Cardiac muscle cell (in vitro differentiated cells and primary cell): ENCODE data around the gene CSF2. TPM values are rescaled to one million over a fixed set of nuclear protein-coding genes. Genes with fewer than 3 reads are reported as not detected.

ENCODE experiments used
- DNase-seq, 2 donors: peaks; one replicate each; pipeline versions ENCODE4 v3.0.0 to v3.0.0-alpha.2; 2010 to 2017; ENCODE audit warnings: low read depth in 1 of 2, low spot score in 1 of 2
- H3K27ac ChIP-seq: fragments of 200-600 bp; sonication (generic); 2 replicates; pipeline ENCODE4 v1.5.1; 2016
- H3K27me3 ChIP-seq: fragments of 200-600 bp; sonication (generic); 2 replicates; pipeline ENCODE4 v1.6.0; 2016; ENCODE audit warnings: control low read depth
- H3K36me3 ChIP-seq: fragments of 200-600 bp; sonication (generic); 2 replicates; pipeline ENCODE4 v1.5.1; 2016; ENCODE audit warnings: control low read depth
- H3K4me1 ChIP-seq: fragments of 200-600 bp; sonication (generic); 2 replicates; pipeline ENCODE4 v1.8.1; 2017; ENCODE audit warnings: low read depth, mild to moderate bottlenecking, mixed run types
- H3K4me3 ChIP-seq: fragments of 200-600 bp; sonication (generic); 2 replicates; pipeline ENCODE4 v1.5.1; 2016; ENCODE audit warnings: mild to moderate bottlenecking
- H3K9me3 ChIP-seq: fragments of 200-600 bp; sonication (generic); 2 replicates; pipeline ENCODE4 v1.5.1; 2017; ENCODE audit warnings: low read depth, mild to moderate bottlenecking, control low read depth
- polyA plus RNA-seq: library from polyadenylated mRNA; unstranded; fragments of >200 nt; fragmentation: Nextera tagmentation; extraction: Ambion mirVana; gene quantifications from 2 replicates; pipeline ENCODE4 v1.2.1, GENCODE V29; 2016
- total RNA-seq: library from RNA; depleted of rRNA; stranded (reverse); fragments of >200 nt; gene quantifications from 2 replicates; pipeline ENCODE4 v1.2.3, GENCODE V29; 2016
- TF ChIP-seq, protein P1 (sequence below): IDR thresholded peaks from 2 replicates; pipeline ENCODE4 v1.5.1; 2012; ENCODE audit warnings: low read depth, mild to moderate bottlenecking, low read length

Gene CSF2
- total and polyA plus RNA-seq, 2 experiments from 2014 or later = not detected

DNA sequence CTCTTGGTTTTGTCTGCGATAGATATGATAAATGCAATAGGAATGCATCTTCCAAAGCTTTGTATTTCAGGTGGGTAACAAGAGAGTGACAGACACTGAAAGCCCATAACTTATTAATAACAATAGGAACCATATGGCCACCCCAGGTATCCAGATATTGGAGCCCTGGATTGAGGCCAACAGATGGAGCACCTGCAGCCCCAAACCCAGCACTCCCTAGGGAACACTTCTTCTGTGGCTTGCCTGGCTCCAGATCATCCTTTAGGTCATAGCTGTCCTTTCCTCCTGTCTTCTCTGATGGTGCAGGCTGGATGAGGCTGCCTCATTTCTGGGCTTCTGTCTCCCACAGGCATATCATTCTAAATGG lies 18.2 kb upstream of the CSF2 start:
- no peaks in the 10 kb centered on the region for H3K36me3 ChIP-seq
- no peaks in the 10 kb centered on the region for H3K27me3 ChIP-seq
- H3K4me1 ChIP-seq = no peaks in the 10 kb centered on the region
- TF ChIP-seq, protein P1, sequence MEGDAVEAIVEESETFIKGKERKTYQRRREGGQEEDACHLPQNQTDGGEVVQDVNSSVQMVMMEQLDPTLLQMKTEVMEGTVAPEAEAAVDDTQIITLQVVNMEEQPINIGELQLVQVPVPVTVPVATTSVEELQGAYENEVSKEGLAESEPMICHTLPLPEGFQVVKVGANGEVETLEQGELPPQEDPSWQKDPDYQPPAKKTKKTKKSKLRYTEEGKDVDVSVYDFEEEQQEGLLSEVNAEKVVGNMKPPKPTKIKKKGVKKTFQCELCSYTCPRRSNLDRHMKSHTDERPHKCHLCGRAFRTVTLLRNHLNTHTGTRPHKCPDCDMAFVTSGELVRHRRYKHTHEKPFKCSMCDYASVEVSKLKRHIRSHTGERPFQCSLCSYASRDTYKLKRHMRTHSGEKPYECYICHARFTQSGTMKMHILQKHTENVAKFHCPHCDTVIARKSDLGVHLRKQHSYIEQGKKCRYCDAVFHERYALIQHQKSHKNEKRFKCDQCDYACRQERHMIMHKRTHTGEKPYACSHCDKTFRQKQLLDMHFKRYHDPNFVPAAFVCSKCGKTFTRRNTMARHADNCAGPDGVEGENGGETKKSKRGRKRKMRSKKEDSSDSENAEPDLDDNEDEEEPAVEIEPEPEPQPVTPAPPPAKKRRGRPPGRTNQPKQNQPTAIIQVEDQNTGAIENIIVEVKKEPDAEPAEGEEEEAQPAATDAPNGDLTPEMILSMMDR = no peak
- H3K4me3 ChIP-seq = no peak overlapping the region
- no peak for DNase-seq
- H3K27ac ChIP-seq = no peak overlapping the region
- no peaks in the 10 kb centered on the region for H3K9me3 ChIP-seq

DNA sequence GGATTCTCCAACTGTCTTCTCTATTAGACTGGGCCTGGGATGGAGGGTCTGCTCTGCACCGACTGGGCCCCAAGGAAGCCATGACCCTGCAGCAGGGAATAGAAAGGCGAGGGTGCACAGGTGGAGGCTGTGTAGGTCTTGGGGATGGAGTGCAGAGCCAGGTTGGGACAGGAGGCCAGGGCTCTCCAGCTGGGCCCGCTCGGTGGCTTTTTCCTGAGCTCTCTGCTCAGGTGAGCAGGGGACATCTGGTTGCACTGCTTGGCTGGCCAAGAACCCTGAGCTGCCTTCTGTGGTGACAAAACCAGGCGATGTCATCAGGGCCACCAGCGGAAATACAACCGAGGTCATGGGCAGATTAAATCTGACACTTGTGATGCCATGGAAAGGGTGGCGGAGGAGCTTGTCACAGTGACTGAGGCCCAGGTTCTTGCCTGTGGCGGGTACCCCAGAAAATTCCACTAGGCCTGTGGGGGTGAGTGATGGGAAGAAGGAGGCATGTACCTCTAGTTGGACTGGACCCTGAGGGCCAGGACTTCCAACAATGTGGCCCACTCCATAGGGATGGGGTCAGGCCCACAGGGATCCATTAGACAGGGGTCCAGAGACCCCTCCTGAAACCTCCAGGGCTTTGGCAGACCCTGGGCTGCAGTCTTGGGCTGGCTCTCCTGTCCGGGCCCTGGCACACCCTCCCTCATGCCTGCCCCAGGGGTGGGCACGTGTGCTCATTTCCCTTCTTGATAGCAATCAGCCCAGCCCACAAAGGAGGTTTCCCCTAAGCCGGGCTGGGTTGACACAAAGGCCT lies 17.6 kb upstream of the CSF2 start:
- no peak overlapping the region for H3K4me3 ChIP-seq
- TF ChIP-seq, protein P1 = no peak
- no peaks in the 10 kb centered on the region for H3K4me1 ChIP-seq
- H3K9me3 ChIP-seq = no peaks in the 10 kb centered on the region
- H3K27ac ChIP-seq = no peak overlapping the region
- H3K27me3 ChIP-seq = no peaks in the 10 kb centered on the region
- no peaks in the 10 kb centered on the region for H3K36me3 ChIP-seq
- DNase-seq = no peak

DNA sequence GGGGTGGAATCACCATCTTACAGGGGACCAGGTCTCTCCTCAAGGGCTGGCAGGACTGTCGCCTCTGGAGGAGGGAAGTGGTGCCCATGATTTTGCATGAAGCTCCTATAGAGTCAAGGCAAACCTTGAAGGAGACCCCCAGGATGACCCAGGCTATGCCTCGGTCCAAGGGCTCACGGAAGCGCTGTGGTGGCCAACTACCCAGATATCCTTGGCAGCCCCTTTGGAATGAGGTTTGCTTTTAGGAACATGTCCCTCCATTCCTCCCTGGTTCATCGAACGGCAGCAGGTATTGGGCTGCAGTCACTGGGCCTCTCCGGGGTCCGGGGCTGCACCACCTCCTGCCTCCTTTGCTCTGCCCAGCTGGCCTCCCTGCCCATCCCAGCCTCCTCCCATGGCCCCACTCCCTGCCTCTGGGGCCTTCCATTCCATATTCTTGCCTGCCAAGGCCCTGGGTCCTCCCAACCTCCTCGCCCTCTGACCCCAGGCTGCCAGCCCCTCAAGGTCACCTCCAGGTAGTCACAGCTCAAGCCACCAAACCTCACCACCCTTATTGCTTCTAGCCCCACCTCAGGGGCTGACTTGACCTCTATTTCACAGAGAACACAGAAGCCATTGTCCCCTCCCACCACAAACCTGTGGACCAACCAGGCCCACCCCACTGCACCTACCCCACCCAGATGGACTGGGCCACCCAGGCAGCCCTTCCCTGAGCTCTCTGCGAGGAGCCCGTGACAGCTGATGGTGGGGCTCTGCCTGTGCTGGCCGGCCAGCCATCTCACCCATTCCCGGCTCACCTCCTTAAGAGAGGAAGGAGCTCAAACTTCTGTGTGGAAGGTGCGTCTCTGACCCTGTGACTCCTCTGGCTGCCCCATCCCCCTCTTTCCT lies 16.7 kb upstream of the CSF2 start:
- no peak for DNase-seq
- TF ChIP-seq, protein P1 = no peak
- Histone ChIP-seq H3K4me3 (no peak overlapping the region), H3K36me3 (no peaks in the 10 kb centered on the region), H3K27me3 (no peaks in the 10 kb centered on the region), H3K9me3 (no peaks in the 10 kb centered on the region), H3K4me1 (no peaks in the 10 kb centered on the region), H3K27ac (no peak overlapping the region)

DNA sequence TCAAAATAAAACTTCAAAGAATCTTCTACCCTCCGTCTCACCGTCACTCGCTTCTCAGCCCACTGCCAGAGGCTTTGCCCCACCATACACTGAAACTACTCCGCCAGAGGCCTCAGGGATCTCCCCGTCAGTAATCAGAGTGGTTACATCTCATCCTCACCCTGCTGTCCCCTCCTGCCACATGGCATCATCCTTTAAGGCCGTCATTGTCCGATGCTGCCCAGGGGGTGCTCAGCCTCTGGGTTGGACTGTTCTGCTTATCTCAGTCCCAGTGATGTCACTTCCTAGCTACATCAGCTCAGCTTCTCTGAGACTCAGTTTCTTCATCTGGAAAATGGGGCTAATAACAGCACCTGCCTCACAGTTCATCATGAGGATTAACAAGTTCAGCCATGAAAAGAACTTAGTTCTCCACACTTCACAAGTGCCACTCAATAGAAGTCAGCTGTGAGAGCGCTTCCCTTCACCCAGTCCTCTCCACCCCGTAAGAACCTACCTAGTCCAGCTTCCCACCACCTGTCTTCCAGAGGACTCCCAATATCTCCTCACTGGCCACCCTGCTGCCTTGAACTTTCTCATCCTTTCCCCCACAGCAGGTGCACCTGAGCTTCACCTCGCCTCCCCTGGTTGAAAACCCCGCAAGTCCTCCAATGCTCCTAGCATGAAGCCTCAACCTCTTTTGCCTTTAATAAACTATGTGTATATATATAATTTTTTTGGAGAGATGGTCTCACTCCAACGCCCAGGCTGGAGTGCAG lies 15.9 kb upstream of the CSF2 start:
- TF ChIP-seq, protein P1 = no peak
- no peak for DNase-seq

DNA sequence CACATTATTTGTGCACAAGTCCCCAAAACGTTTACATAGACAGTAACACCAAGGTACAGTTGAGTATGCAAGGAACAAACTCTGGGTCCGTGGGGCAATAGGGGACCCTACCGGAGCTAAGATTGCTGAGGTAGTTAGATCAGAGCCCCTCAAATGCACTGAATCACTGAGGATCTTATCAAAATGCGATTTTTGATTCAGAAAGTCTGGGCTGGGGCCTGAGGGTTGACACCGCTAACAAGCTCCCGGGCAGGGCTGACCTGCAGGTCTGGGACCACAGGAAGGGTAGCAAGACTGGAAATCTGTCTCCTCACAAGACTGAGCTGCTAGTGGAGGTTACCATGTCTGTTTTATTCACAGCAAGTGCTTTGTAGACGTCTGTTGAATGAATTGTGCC lies 14.9 kb upstream of the CSF2 start:
- H3K27me3 ChIP-seq = no peaks in the 10 kb centered on the region
- no peaks in the 10 kb centered on the region for H3K9me3 ChIP-seq
- no peak overlapping the region for H3K27ac ChIP-seq
- no peak for DNase-seq
- H3K4me3 ChIP-seq = no peak overlapping the region
- H3K36me3 ChIP-seq = no peaks in the 10 kb centered on the region
- TF ChIP-seq, protein P1 = no peak
- H3K4me1 ChIP-seq = no peaks in the 10 kb centered on the region

More for the DNA sequence above, 15.9 kb upstream of the CSF2 start:
- H3K4me3 ChIP-seq = no peak overlapping the region
- no peaks in the 10 kb centered on the region for H3K27me3 ChIP-seq
- no peaks in the 10 kb centered on the region for H3K36me3 ChIP-seq
- H3K9me3 ChIP-seq = no peaks in the 10 kb centered on the region
- no peaks in the 10 kb centered on the region for H3K4me1 ChIP-seq
- H3K27ac ChIP-seq = no peak overlapping the region
